GM19372 (cell line): ENCODE measurements around the gene PITPNC1.
A peak's percentile ranks its signal among the peaks of the same experiment; 100 is the strongest.
"Not testable (repeated sequence)": the region's sequence is repeated elsewhere in the genome, so short reads cannot be mapped to it uniquely, and the experiment has no call there.

Experiments
- ATAC-seq: cut with Tn5 transposase; IDR thresholded peaks from one replicate; pipeline ENCODE4 v1.9.1; 2021; ENCODE audit warnings: mild to moderate bottlenecking, low read depth, moderate library complexity; ENCODE audit not compliant: unreplicated experiment

The PITPNC1 gene

GRCh38 chr17:67566656-67567055 is 189.6 kb downstream of the PITPNC1 start:
- ATAC-seq, result no peak

DNA sequence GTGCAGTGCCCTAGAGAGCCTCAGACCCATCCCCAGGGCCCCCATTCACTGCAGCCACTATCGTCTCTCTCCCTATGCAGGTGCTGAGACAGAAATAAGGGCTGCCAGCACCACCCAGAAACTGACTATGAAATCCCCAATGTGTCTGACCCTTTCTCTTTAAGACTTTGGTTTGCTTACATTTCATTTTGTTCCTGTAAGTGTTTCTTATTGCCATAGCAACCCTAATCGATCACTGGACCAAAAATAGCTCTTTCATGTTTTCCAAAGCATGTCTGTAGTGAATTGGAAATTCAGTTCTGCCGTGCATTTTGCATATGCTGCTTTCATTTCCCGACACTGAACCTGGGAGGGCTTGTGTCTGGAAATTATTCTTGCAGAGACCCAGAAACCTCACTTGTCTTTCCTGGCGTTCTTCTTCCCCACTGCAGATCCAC is 192.0 kb downstream of the PITPNC1 start:
- no peak for ATAC-seq

- ATAC-seq, result no peak
Observed at GRCh38 chr17:67569873-67570272, 192.8 kb downstream of the PITPNC1 start.

DNA sequence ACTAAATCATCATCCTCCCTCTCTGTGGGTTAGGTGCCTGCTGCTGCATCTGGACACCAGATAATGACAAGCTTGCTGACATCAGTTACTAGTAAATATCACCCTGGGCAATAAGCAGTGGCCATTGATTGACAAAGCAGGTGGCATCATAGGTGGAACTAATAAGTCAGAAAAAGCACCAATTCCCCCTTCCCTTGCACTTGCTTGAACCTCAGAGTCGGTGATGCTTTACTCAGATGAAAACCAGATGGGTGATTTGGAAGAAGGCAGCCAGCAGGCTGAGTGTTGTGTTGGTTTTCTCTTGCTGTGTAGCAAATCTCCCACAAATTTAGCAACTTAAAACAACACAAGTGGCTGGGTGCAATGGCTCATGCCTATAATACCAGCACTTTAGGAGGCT is 193.7 kb downstream of the PITPNC1 start:
- no peak for ATAC-seq

DNA sequence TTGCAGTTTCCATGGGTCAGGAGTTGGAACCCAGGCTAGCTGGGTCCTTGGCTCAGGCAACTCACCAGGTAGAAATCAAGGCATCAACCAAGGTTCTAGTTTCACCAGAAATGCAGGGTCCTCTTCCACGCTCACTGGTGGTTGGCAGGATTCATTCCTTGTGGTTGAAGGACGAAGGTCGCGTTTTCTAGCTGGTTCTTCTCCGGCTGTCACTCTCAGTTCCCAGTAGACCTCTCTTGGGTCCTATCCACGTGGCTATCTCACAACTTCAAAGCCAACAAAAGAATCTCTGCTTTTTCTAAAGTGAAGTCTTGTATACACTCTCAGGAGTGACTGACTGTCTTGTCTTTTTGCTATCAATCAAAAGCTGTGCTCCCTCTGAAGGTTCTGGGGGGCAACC is 194.4 kb downstream of the PITPNC1 start:
- ATAC-seq, result no peak

- no peak for ATAC-seq
Observed at GRCh38 chr17:67573987-67574657, 197.0 kb downstream of the PITPNC1 start.

DNA sequence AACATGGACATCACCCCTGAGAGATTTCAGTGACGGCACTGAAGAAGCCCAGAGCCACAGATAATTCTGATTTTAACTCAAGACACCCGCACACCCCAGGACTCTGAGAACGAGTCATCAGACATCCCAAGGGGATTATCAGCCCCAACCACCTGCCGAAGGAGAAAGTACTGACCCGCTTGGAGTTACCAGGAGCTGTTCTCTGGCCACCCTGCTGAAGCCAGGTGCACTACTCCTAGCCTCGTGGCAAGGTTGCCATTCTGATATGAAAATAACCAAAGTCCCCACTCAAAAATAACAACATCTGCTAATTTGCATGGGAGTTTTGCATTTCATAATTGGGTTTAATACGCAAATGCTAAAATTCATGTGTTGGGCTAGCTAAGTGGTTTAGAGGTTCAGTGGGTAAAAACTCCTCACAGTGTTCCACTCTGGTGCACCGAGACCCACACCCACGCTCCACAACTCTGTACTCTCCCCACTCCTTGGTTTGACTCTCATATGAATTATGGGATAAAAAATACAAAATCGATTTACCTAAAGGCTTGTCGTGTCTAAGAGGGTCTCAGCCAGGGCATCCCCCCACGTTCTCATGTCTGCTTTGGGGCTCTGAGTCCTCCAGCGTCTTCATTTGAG is 197.7 kb downstream of the PITPNC1 start:
- peak; percentile 34 for ATAC-seq

DNA sequence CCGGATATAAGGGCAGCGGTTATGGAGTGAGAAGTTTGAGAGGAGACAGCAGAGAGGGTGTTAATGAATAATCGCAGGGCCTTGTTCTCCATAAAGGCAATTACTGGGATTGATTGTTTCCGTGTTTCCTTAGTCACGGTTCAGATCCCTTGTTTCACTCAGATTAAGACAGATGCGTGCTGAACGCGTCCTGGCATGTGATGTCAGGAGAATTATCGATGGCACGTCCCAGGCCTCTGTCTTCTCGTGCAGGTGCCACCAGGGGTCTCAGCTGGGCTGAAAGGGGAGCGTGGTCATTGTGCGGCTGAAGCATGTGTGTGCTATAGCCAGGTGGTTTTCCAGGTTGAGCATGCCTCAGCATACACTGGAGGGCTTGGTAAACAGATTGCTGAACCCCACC is 198.2 kb downstream of the PITPNC1 start:
- ATAC-seq, result no peak

GRCh38 chr17:67576471-67577115 is 199.5 kb downstream of the PITPNC1 start:
- ATAC-seq, result no peak

DNA sequence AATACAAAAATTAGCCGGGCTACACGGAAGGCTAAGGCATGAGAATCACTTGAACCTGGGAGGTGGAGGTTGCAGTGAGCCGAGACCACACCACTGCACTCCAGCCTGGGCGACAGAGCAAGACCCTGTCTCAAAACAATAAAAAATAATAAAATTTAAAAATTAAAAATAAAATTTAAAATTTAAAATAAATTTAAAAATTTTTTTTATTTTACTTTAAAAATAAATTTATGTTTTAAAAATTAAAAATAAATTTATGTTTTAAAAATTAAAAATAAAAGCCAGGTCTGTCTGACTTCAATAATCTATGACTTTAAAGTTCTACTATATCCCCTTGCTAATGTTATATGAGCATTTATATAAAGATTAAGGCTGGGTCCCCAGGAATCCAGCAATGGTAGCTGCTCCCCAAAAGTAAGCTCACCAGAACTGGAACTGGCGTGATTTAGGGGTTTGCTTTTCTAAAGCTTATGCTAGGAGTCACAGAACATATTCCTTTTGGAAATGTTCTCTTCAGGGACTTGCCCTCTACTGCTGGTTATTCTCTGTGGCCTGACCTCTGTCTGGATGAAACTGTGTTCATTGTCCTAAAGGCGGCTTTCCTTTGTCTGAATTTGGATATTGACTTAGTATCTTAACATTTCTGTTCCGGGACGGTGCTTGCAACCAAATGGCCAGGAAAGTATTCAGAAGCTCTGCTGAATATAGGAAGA is 200.5 kb downstream of the PITPNC1 start:
- no peak for ATAC-seq

GRCh38 chr17:67578142-67578457 is 201.0 kb downstream of the PITPNC1 start:
- no peak for ATAC-seq

- ATAC-seq, result not testable (repeated sequence)
Observed at GRCh38 chr17:67578679-67579405, 201.8 kb downstream of the PITPNC1 start.

DNA sequence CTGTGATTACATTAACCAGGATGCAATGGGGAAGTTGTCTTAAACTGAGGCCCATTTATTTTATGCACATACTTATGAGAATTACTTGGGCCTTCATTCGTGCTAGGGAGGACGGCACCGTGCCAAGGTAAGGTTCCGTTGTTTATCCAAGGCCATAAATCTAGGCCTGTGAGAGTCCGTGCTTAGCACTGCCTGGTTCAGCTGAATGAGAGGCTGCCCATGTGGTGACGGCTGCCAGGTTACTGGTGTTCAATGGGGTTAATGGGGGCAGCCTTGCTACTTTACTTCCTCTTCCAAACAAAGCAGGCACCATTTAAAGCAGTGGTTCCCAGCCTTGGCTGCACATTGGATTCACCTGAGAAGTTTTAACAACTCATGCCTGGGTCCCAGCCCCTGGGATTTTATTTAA is 205.6 kb downstream of the PITPNC1 start:
- no peak for ATAC-seq

GRCh38 chr17:67585077-67585602 is 208.1 kb downstream of the PITPNC1 start:
- ATAC-seq, result no peak

DNA sequence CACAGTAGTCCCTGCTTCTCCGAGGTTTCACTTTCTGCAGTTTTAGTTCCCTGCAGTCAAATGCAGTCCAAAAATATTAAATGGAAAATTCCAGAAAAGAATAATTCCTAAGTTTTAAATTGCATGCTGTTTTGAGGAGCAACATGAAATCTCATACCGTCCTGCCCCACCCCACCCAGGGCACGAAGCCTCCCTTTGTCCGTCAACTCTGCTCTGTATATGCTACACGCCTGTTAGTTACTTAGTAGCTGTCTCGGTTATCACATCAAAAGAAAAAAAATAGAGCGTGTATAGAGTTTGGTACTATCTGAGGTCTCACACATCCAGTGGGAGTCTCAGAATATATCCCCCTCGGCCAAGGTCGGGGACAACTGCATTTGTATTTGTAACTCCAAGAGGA is 211.2 kb downstream of the PITPNC1 start:
- no peak for ATAC-seq

- peak; percentile 49 for ATAC-seq
Observed at GRCh38 chr17:67594115-67594880, 217.2 kb downstream of the PITPNC1 start.

- no peak for ATAC-seq
Observed at GRCh38 chr17:67600408-67600807, 223.3 kb downstream of the PITPNC1 start.

DNA sequence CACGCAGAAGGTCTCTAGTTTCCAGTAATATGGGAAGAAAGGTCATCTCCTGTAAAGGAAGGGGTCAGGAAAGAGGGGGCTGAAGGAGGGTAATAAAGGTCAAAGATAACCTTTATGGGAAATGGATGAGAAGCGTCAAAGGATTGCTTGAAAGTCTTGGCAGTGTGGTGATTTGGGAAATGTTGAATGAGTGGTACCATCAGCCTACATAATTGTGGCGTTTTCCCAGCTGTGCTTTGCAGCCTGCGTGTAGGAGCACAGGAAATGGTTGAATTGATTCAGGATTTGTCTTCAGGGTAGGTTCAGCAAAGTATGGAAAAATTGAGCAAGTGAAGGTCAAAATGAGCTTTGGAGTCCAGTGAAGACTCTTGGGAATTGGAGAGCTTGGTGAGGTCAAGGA is 224.8 kb downstream of the PITPNC1 start:
- no peak for ATAC-seq

DNA sequence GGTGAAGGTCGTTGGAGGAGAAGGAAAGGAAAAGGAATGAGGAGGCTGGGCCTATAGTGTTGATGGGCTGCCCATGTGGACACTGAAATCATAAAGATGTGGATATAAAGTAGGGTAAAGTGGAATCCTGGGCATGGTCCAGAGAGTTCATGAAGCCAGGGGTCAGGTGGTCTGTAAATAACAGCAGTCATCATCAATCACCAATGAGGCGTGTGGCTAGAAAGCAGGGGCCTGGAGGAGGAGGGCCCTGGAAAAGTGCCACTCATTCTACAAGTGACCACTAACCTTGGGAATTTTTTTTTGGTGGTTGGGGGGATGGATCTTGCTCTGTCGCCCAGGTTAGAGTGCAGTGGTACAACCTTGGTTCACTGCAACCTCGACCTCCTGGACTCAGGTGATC is 225.4 kb downstream of the PITPNC1 start:
- ATAC-seq, result no peak

- ATAC-seq, result peak; percentile 64
Observed at GRCh38 chr17:67602974-67603373, 225.9 kb downstream of the PITPNC1 start.
